Pancreas (tissue), 10 donors: ENCODE measurements around the gene MSI2. TPM values are rescaled to one million over a fixed set of nuclear protein-coding genes. Genes with fewer than 3 reads are reported as not detected.

ENCODE experiments used
- ATAC-seq, 4 donors: fragments of 200-7000 bp; cut with Tn5 transposase; one replicate each; pipeline versions ENCODE4 v1.8.0 to v1.9.1; 2020; ENCODE audit warnings: mild to moderate bottlenecking in 4 of 4, moderate library complexity in 4 of 4
- DNase-seq, 6 donors: peaks; one replicate each; pipeline ENCODE4 v3.0.0-alpha.2; 2020
- FAIRE-seq: peaks from 2 replicates; lab custom pipeline; 2012; peaks lifted over from hg19 to GRCh38; lab: Jason Lieb, UNC
- H3K27ac ChIP-seq, 4 donors: fragments of 200-600 bp; sonication (generic); 1 replicate in 3 of 4; 2 replicates in 1 of 4; pipeline versions ENCODE4 v1.5.0 to v1.8.0; 2020
- H3K27me3 ChIP-seq, 4 donors: fragments of 200-600 bp; one replicate each; pipeline ENCODE4 v1.8.0; 2021
- H3K36me3 ChIP-seq, 3 donors: fragments of 200-600 bp; sonication (generic) in 1 of 3; one replicate each; pipeline versions ENCODE4 v1.5.0 to v1.8.0; 2020 to 2021
- H3K4me1 ChIP-seq, 3 donors: fragments of 200-600 bp; one replicate each; pipeline ENCODE4 v1.8.0; 2021
- H3K4me3 ChIP-seq, 4 donors: fragments of 200-600 bp; sonication (generic) in 2 of 4; one replicate each; pipeline versions ENCODE4 v1.5.0 to v1.8.0; 2020 to 2021
- H3K9me3 ChIP-seq, 4 donors: fragments of 200-600 bp; one replicate each; pipeline ENCODE4 v1.8.0; 2021
- WGBS, 2 donors: extraction: QIAGEN DNeasy Blood & Tissue Kit; methylation state at CpG; one replicate each; pipeline ENCODE4 v1.1.7; 2013; 5-methylcytosine and 5-hydroxymethylcytosine counted together
- intact Hi-C, 3 donors: fragments of 100-400 bp; cut with DNase I; formaldehyde crosslinking; loops; one replicate each; pipeline versions ENCODE4 v1.11.1 to v1.14.2; 2022
- polyA plus RNA-seq, 2 donors: library from polyadenylated mRNA; stranded (reverse); fragments of 200-250 nt; gene quantifications; one replicate each; pipeline ENCODE4 v1.2.3, GENCODE V29; 2013
- total RNA-seq, 6 donors: library from RNA; stranded (reverse); fragmentation: NEBNext Ultra II Directional in 4 of 6; extraction: Animal tissue kit (Norgen Biotek cat#: 25700) in 4 of 6; gene quantifications; one replicate each; pipeline versions ENCODE4 v1.2.1 to v1.2.4, GENCODE V29; 2021 to 2023
- TF ChIP-seq, protein P1 (sequence below), 4 donors: fragments of 200-600 bp; sonication (generic) in 3 of 4; IDR thresholded peaks; one replicate each; pipeline versions ENCODE4 v1.5.0 to v1.8.0; 2021; ENCODE audit warnings: antibody characterized with exemption in 4 of 4
- donor health status: healthy with polysubstance abuse.
- donor health status: DM: no; HTN: no; CAD: no; lungs with moderate emphysema.
- donor health status: DM: no; HTN: no; CAD: no.
- donor health status: control.
- donor health status: control.
- donor health status: Bipolar disorder and iron deficiency.
- donor health status: DM: yes; HTN: yes; CAD: no.
- donor health status: DM: no; HTN: no; CAD: no.
- donor health status: DM: no; HTN: no; CAD: no.
- donor health status: DM: yes; HTN: yes; CAD: no.

Gene MSI2
- total and polyA plus RNA-seq, 8 donors, result 10.4 to 48.9 (median 30.1) TPM

DNA sequence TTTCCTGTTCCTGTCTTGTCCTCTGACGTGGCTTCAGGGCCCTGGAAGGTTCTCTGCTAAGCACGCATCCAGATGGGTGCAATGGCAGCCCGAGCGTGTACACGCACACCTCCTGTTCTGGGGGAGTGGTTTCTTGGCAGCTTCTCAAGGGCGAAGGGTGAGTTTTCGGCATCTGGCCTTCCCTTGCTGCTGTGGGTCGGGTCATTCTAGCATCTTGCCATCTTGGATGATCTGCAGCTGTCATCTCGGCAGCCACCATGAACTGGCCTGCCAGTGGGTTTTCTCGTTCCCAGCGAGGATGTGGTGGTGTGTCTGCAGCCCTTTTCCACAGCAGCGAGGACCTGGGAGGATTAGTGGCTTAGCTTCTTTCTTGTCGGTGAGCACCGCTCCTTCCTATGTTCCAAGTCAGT, 10.6 kb downstream of the MSI2 start:
- intact Hi-C loops, result no loop called here
- Histone ChIP-seq H3K27ac (no peak overlapping the region), H3K36me3 (peaks cover 0 to 11% (median 5%) of the 10 kb centered on the region in 3 donors), H3K27me3 (no peaks in the 10 kb centered on the region), H3K9me3 (no peaks in the 10 kb centered on the region), H3K4me1 (no peaks in the 10 kb centered on the region), H3K4me3 (no peak overlapping the region)
- no peak for ATAC-seq
- WGBS, 2 donors, result 92 to 93% methylated on average over 14 of the region's 14 CpGs
- no peak for FAIRE-seq
- DNase-seq, result no peak
- TF ChIP-seq, protein P1, sequence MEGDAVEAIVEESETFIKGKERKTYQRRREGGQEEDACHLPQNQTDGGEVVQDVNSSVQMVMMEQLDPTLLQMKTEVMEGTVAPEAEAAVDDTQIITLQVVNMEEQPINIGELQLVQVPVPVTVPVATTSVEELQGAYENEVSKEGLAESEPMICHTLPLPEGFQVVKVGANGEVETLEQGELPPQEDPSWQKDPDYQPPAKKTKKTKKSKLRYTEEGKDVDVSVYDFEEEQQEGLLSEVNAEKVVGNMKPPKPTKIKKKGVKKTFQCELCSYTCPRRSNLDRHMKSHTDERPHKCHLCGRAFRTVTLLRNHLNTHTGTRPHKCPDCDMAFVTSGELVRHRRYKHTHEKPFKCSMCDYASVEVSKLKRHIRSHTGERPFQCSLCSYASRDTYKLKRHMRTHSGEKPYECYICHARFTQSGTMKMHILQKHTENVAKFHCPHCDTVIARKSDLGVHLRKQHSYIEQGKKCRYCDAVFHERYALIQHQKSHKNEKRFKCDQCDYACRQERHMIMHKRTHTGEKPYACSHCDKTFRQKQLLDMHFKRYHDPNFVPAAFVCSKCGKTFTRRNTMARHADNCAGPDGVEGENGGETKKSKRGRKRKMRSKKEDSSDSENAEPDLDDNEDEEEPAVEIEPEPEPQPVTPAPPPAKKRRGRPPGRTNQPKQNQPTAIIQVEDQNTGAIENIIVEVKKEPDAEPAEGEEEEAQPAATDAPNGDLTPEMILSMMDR (IDR thresholded peaks at IDR 0.05), result no peak

- no peak for FAIRE-seq
- no peak for ATAC-seq
Observed at GRCh38 chr17:57268181-57268580, 11.9 kb downstream of the MSI2 start.

GRCh38 chr17:57269052-57269451, 12.7 kb downstream of the MSI2 start:
- H3K27me3 ChIP-seq, result no peaks in the 10 kb centered on the region
- FAIRE-seq, result no peak
- no peak for ATAC-seq
- intact Hi-C loops, result no loop called here
- TF ChIP-seq, protein P1 (IDR thresholded peaks at IDR 0.05), result no peak
- 95 to 98% methylated on average over 3 of the region's 3 CpGs for WGBS, 2 donors
- no peaks in the 10 kb centered on the region for H3K4me1 ChIP-seq
- DNase-seq, result no peak
- no peaks in the 10 kb centered on the region for H3K9me3 ChIP-seq
- peaks cover 0 to 6% (median 0%) of the 10 kb centered on the region in 3 donors for H3K36me3 ChIP-seq
- H3K4me3 ChIP-seq, result no peak overlapping the region
- H3K27ac ChIP-seq, result no peak overlapping the region

More at GRCh38 chr17:57268181-57268580, 11.9 kb downstream of the MSI2 start:
- Histone ChIP-seq H3K27me3 (no peaks in the 10 kb centered on the region), H3K4me1 (no peaks in the 10 kb centered on the region), H3K4me3 (no peak overlapping the region), H3K27ac (no peak overlapping the region), H3K36me3 (peaks cover 0 to 6% (median 0%) of the 10 kb centered on the region in 3 donors), H3K9me3 (no peaks in the 10 kb centered on the region)
- 75 to 81% methylated on average over 8 of the region's 8 CpGs for WGBS, 2 donors
- DNase-seq, result no peak
- intact Hi-C loops, result no loop called here
- TF ChIP-seq, protein P1 (IDR thresholded peaks at IDR 0.05), result no peak

GRCh38 chr17:57269598-57270255, 13.4 kb downstream of the MSI2 start:
- WGBS, 2 donors, result 88 to 94% methylated on average over 8 of the region's 8 CpGs
- H3K27ac ChIP-seq, result no peak overlapping the region
- no peaks in the 10 kb centered on the region for H3K9me3 ChIP-seq
- DNase-seq (no peak), ATAC-seq (no peak), FAIRE-seq (no peak)
- no peak overlapping the region for H3K4me3 ChIP-seq
- H3K36me3 ChIP-seq, result peaks cover 0 to 6% (median 0%) of the 10 kb centered on the region in 3 donors
- H3K27me3 ChIP-seq, result no peaks in the 10 kb centered on the region
- TF ChIP-seq, protein P1 (IDR thresholded peaks at IDR 0.05), result no peak
- H3K4me1 ChIP-seq, result no peaks in the 10 kb centered on the region
- intact Hi-C loops, result no loop called here

GRCh38 chr17:57270801-57271245, 14.5 kb downstream of the MSI2 start:
- no peak for DNase-seq
- Histone ChIP-seq H3K27ac (no peak overlapping the region), H3K9me3 (no peaks in the 10 kb centered on the region), H3K4me1 (no peaks in the 10 kb centered on the region), H3K36me3 (peaks cover 0 to 6% (median 0%) of the 10 kb centered on the region in 3 donors), H3K4me3 (no peak overlapping the region), H3K27me3 (no peaks in the 10 kb centered on the region)
- FAIRE-seq, result no peak
- WGBS, 2 donors, result 70 to 71% methylated on average over 7 of the region's 7 CpGs
- ATAC-seq, result no peak
- TF ChIP-seq, protein P1 (IDR thresholded peaks at IDR 0.05), result no peak
- intact Hi-C loops, result no loop called here
